GM23248 (cell line): Measurements from ENCODE around the gene SCLY. TPM values are rescaled to one million over a fixed set of nuclear protein-coding genes. Genes with fewer than 3 reads are reported as not detected.

Experiments used
- DNase-seq: peaks from one replicate; pipeline ENCODE4 v3.0.0-alpha.2; 2015
- H2AFZ ChIP-seq: fragments of 200-600 bp; sonication (generic); 2 replicates; pipeline ENCODE4 v1.6.1; 2016; ENCODE audit warnings: antibody characterized with exemption
- H3F3A ChIP-seq: fragments of 200-600 bp; sonication (generic); 2 replicates; pipeline ENCODE4 v1.6.1; 2016; ENCODE audit warnings: mild to moderate bottlenecking, antibody characterized with exemption, mixed run types; ENCODE audit not compliant: insufficient read depth
- H3K27ac ChIP-seq: fragments of 200-600 bp; sonication (generic); 2 replicates; pipeline ENCODE4 v1.5.1; 2016; ENCODE audit warnings: mild to moderate bottlenecking
- H3K27me3 ChIP-seq: fragments of 200-600 bp; sonication (generic); replicated peaks from 2 replicates; pipeline ENCODE4 v1.6.1; 2016; ENCODE audit warnings: mild to moderate bottlenecking; ENCODE audit not compliant: insufficient read depth
- H3K36me3 ChIP-seq: fragments of 200-600 bp; sonication (generic); 2 replicates; pipeline ENCODE4 v1.6.1; 2016; ENCODE audit warnings: low read depth, mild to moderate bottlenecking
- H3K4me1 ChIP-seq: fragments of 200-600 bp; sonication (generic); 2 replicates; pipeline ENCODE4 v1.6.1; 2016; ENCODE audit warnings: mild to moderate bottlenecking; ENCODE audit not compliant: insufficient read depth
- H3K4me2 ChIP-seq: fragments of 200-600 bp; sonication (generic); one replicate; pipeline ENCODE4 v1.6.1; 2016; ENCODE audit warnings: mild to moderate bottlenecking; ENCODE audit not compliant: unreplicated experiment
- H3K4me3 ChIP-seq: fragments of 200-600 bp; sonication (generic); 2 replicates; pipeline ENCODE4 v1.5.1; 2016; ENCODE audit warnings: mild to moderate bottlenecking
- H3K79me2 ChIP-seq: fragments of 200-600 bp; sonication (generic); 2 replicates; pipeline ENCODE4 v1.6.1; 2016; ENCODE audit warnings: mild to moderate bottlenecking; ENCODE audit not compliant: insufficient read depth
- H3K9ac ChIP-seq: fragments of 200-600 bp; sonication (generic); 2 replicates; pipeline ENCODE4 v1.6.1; 2016; ENCODE audit warnings: mild to moderate bottlenecking
- H3K9me2 ChIP-seq: fragments of 200-600 bp; sonication (generic); 2 replicates; pipeline ENCODE4 v1.6.1; 2016; ENCODE audit warnings: mixed run types, mild to moderate bottlenecking, moderate library complexity; ENCODE audit not compliant: insufficient read depth
- H3K9me3 ChIP-seq: fragments of 200-600 bp; sonication (generic); one replicate; pipeline ENCODE4 v1.6.1; 2017; ENCODE audit warnings: low read depth
- H4K20me1 ChIP-seq: fragments of 200-600 bp; sonication (generic); 2 replicates; pipeline ENCODE4 v1.6.0; 2016; ENCODE audit not compliant: insufficient read depth
- EZH2 ChIP-seq: fragments of 200-600 bp; sonication (generic); IDR thresholded peaks from 2 replicates; pipeline ENCODE4 v1.6.1; 2018; ENCODE audit warnings: antibody characterized with exemption, mild to moderate bottlenecking; ENCODE audit not compliant: insufficient read depth, poor library complexity, severe bottlenecking
- EZH2phosphoT487 ChIP-seq: fragments of 200-600 bp; sonication (generic); IDR thresholded peaks from 2 replicates; pipeline ENCODE4 v1.6.1; 2018; ENCODE audit warnings: antibody characterized with exemption, moderate library complexity, mild to moderate bottlenecking, low read depth; ENCODE audit not compliant: insufficient read depth
- WGBS, 2 experiments: methylation state at CpG; one replicate each; pipeline ENCODE4 v1.1.6; 2015 to 2017; ENCODE audit warnings: low lambda C conversion rate in 2 of 2, low coverage in 1 of 2; ENCODE audit errors: missing lambda C conversion rate in 2 of 2; 5-methylcytosine and 5-hydroxymethylcytosine counted together
- in situ Hi-C: fragments of 300-500 bp; cut with MboI; formaldehyde crosslinking; loops from 2 replicates; pipeline ENCODE4 v1.15.0; 2020
- polyA plus RNA-seq: library from polyadenylated mRNA; unstranded; fragments of >200 nt; fragmentation: Nextera tagmentation; extraction: Ambion mirVana; gene quantifications from 2 replicates; pipeline ENCODE4 v1.2.1, GENCODE V29; 2016
- total RNA-seq: library from RNA; depleted of rRNA; stranded (reverse); fragments of >200 nt; shearing (Covaris generic); gene quantifications from 2 replicates; pipeline ENCODE4 v1.2.3, GENCODE V29; 2014

SCLY gene
- total and polyA plus RNA-seq, 2 experiments from 2014 or later, result 10.3 to 14.8 TPM

DNA sequence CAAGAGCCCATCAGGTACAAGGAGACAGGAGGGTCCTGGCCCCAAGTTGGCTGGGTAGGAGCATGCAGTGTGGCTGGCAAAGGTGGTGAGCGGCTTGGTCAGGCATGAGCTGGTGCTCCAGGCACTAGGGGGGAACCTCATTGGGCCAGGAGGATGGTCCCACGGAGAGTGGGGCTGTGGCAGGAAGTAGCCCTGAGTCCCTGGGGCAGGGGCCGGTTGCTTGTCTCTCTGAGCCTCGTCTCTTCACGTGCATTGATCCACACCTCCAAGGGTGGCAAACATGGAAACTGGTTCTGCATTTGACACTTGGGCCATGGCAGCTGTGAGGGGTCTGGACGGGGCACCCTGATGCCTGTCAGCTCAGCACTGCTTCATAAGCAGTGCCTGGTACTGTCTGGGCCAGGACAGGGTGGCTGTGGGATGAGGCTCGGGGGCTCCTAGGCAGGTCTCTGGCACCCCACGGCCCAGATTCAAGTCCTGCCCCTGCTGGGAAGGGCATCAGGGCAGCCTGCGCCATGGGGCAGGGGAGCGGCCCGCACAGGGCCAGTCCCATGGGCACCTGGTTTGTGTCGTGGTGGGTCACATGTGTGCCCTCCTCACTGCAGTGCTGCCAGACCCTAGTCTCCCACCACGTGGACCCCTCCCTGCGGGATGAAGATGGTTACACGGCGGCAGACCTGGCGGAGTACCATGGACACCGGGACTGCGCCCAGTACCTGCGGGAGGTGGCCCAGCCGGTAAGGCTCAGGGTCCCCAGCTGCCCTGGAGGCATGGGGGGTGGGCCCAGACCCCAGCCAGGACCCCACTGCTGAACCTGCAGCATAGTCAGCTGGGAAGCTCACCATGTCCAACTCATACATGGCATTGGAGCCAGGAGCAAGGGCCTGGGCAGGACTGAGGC, 55.7 kb downstream of the SCLY start:
- no peak overlapping the region for H3K4me3 ChIP-seq
- H2AFZ ChIP-seq, result no peak overlapping the region
- H3K9ac ChIP-seq, result no peak overlapping the region
- TF ChIP-seq EZH2phosphoT487, result no peak
- TF ChIP-seq EZH2, result no peak
- H3K4me1 ChIP-seq, result no peaks in the 10 kb centered on the region
- no peaks in the 10 kb centered on the region for H3K79me2 ChIP-seq
- H3K36me3 ChIP-seq, result no peaks in the 10 kb centered on the region
- H3K4me2 ChIP-seq, result no peak overlapping the region
- H4K20me1 ChIP-seq, result no peaks in the 10 kb centered on the region
- in situ Hi-C loops, result no loop called here
- no peak overlapping the region for H3K27ac ChIP-seq
- 71 to 75% methylated on average over 19 to 21 of the region's 21 CpGs for WGBS, 2 experiments
- H3K27me3 ChIP-seq, result no peaks in the 10 kb centered on the region
- DNase-seq, result no peak
- no peaks in the 10 kb centered on the region for H3K9me3 ChIP-seq
- no peaks in the 10 kb centered on the region for H3K9me2 ChIP-seq
- no peaks in the 10 kb centered on the region for H3F3A ChIP-seq

DNA sequence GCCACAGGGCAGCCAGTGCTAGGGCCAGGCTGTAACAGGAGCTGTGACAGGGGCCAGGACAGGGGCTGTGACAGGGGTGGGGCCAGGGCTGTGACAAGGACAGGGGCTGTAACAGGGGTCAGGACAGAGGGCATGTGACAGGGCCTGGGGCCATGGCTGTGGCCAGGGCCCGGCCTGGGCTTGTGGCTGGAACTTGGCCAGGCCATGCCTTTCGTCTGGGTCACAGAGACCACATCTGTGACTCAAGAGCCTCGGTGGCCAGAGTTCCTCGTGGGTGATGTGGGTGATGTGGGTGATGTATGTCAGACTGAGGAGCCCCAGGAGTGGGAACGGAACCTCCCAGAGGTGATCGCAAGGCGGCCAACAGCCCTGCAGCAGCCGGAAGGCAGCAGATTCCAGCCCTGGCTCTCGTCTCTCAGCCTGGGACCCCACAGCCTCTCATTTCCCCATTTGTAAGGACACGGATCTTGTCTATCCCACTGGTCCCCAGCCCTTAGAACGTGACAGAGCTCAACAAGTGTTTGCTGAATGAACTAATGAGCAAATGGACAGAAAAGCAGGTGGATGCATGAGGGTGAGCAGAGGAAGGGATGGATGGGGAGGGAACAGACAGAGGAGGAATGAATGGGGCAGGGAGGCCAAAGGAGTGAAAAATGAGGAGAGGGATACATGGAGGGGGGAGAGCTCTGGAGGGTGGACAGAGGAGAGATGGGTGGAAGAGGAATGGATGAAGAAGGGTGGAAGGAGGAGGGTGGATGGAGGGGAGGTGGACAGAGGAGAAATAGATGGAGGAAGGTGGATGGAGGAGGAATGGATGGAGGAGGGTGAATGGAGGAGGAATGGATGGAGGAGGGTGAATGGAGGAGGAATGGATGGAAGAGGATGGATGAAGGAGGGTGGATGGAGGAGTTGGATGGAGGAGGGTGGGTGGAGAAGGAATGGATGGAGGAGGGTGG, 56.7 kb downstream of the SCLY start:
- Histone ChIP-seq H3K4me3 (no peak overlapping the region), H3K79me2 (no peaks in the 10 kb centered on the region), H4K20me1 (no peaks in the 10 kb centered on the region), H2AFZ (no peak overlapping the region), H3F3A (no peaks in the 10 kb centered on the region), H3K4me2 (no peak overlapping the region), H3K36me3 (no peaks in the 10 kb centered on the region), H3K27me3 (no peaks in the 10 kb centered on the region), H3K27ac (no peak overlapping the region), H3K9me2 (no peaks in the 10 kb centered on the region), H3K9ac (no peak overlapping the region), H3K4me1 (no peaks in the 10 kb centered on the region), H3K9me3 (no peaks in the 10 kb centered on the region)
- peak; percentile 73 for DNase-seq
- 38 to 40% methylated on average over 9 to 11 of the region's 11 CpGs for WGBS, 2 experiments
- TF ChIP-seq EZH2phosphoT487 (no peak), EZH2 (no peak)
- in situ Hi-C loops, result no loop called here

DNA sequence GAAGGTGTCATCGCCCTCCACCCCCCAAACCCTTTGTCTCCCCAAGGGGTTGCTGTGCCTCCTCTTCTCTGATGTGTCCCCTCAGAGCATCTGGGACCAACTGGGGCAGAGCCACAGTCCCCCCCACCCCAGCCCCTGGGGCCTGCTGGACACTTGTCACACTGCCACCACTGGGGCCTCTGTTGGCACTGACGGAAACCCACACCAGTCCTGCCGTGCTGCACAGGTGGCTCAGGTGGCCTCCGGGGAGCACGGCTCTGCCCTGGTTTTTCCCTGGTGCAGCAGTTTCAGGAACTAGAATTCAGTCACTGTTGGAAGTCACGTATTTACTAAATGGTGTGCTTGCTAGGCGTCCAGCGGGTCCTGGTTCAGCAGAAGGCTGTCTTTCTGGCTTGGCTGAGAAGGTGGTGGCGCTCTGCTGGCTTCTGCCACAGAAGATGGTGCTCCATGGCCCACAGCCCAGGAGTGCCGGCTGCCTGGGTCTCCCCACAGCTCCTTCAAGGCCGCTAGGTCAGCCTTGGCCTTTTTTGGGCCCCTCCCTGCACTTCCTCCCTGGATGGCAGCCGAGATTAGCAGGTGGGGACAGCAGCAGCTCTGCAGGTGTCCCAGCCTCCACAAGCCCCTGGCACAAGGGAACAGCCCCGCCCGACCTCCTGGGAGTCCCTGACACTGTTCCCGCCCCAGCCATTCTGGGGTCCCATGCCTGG, 59.1 kb downstream of the SCLY start:
- no peak overlapping the region for H2AFZ ChIP-seq
- H3K9ac ChIP-seq, result no peak overlapping the region
- H3K27ac ChIP-seq, result no peak overlapping the region
- no peaks in the 10 kb centered on the region for H3F3A ChIP-seq
- no peak overlapping the region for H3K4me2 ChIP-seq
- no peak overlapping the region for H3K4me3 ChIP-seq
- TF ChIP-seq EZH2phosphoT487 (no peak), EZH2 (no peak)
- in situ Hi-C loops, result no loop called here
- 39 to 43% methylated on average over 15 of the region's 15 CpGs for WGBS, 2 experiments
- no peak for DNase-seq
- H3K36me3 ChIP-seq, result no peaks in the 10 kb centered on the region
- H4K20me1 ChIP-seq, result no peaks in the 10 kb centered on the region
- H3K9me2 ChIP-seq, result no peaks in the 10 kb centered on the region
- no peaks in the 10 kb centered on the region for H3K4me1 ChIP-seq
- H3K27me3 ChIP-seq, result no peaks in the 10 kb centered on the region
- no peaks in the 10 kb centered on the region for H3K79me2 ChIP-seq
- H3K9me3 ChIP-seq, result no peaks in the 10 kb centered on the region
